DMS153 treated with DMSO at 0.1 percent for 48 hours (cell line): ENCODE measurements around the gene CANX.

ENCODE experiments used
- DNase-seq: peaks from one replicate; lab custom pipeline; 2025; ENCODE audit not compliant: unreplicated experiment; lab: John Stamatoyannopoulos, UW

The CANX gene

GRCh38 chr5:179773686-179774040, 74.9 kb downstream of the CANX start:
- DNase-seq = no peak

GRCh38 chr5:179774442-179774841, 75.7 kb downstream of the CANX start:
- DNase-seq = no peak

- no peak for DNase-seq
These were observed 77.7 kb downstream of the CANX start for GRCh38 chr5:179776411-179776938.

- no peak for DNase-seq
These were observed 78.7 kb downstream of the CANX start for GRCh38 chr5:179777456-179777855.

- no peak for DNase-seq
These were observed 79.1 kb downstream of the CANX start for GRCh38 chr5:179777909-179778308.

GRCh38 chr5:179778591-179778990, 79.8 kb downstream of the CANX start:
- no peak for DNase-seq

- no peak for DNase-seq
These were observed 81.1 kb downstream of the CANX start for GRCh38 chr5:179779826-179780225.

GRCh38 chr5:179780362-179780761, 81.6 kb downstream of the CANX start:
- no peak for DNase-seq
